ENCODE results near the gene TSPAN31. TPM values are rescaled to one million over a fixed set of nuclear protein-coding genes. Genes with fewer than 3 reads are reported as not detected.

TSPAN31 gene
- total and polyA plus RNA-seq, 8 donors = 10.1 to 46.8 (median 19.4) TPM

DNA sequence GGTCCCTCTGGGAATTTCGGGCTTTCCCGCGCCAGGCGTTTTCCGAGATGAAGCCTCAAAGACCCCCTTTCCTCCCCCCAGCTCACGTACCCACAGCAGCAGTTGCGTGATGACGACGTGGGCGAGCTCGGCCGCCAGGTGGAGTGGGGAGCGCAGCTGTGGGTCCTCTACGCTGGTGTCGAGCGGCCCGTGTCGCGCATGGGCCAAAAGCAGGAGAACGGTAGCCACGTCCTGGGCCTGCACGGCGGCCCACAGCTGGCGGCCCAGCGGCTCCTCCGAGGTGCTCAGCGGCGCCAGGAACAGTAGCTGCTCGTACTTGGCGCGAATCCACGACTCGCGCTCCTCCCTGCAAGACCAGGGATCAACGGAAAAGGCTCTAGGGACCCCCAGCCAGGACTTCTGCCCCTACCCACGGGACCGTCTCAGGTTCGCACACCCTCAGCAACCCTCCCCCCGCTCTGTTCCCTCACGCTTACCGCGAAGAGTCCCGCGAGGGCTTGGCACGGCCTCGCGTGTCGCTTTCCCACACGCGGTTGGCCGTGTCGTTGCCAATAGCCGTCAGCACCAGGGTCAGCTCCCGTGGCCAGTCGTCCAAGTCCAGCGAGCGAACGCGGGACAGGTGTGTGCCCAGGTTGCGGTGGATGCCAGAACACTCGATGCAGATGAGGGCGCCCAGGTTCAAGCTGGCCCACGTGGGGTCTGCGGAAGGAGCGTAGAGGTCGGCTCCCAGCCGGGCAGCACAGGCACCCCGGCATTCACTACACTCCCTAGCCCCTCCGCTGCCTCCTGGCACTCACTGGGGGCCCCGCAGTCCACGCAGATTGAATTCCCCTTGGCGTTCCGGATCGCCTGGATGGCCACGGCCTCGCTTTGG, 17.7 kb upstream of the TSPAN31 start:
- H3K9me3 ChIP-seq = no peaks in the 10 kb centered on the region
- peak; percentile 47 to 70 for DNase-seq
- peak overlapping the region; percentile 10 to 75 (median 67) for H3K27ac ChIP-seq
- intact Hi-C loops (cut with DNase I; ENCODE audit: low total_unique reads) = no loop called here
- peaks cover 0 to 72% (median 0%) of the 10 kb centered on the region in 3 donors for H3K27me3 ChIP-seq
- peaks cover 19 to 27% (median 22%) of the 10 kb centered on the region in 4 donors for H3K4me1 ChIP-seq
- peak overlapping the region; percentile 55 to 68 (median 60) for H3K4me3 ChIP-seq
- TF ChIP-seq POLR2A (IDR thresholded peaks at IDR 0.05) = no peak
- TF ChIP-seq, protein P1, sequence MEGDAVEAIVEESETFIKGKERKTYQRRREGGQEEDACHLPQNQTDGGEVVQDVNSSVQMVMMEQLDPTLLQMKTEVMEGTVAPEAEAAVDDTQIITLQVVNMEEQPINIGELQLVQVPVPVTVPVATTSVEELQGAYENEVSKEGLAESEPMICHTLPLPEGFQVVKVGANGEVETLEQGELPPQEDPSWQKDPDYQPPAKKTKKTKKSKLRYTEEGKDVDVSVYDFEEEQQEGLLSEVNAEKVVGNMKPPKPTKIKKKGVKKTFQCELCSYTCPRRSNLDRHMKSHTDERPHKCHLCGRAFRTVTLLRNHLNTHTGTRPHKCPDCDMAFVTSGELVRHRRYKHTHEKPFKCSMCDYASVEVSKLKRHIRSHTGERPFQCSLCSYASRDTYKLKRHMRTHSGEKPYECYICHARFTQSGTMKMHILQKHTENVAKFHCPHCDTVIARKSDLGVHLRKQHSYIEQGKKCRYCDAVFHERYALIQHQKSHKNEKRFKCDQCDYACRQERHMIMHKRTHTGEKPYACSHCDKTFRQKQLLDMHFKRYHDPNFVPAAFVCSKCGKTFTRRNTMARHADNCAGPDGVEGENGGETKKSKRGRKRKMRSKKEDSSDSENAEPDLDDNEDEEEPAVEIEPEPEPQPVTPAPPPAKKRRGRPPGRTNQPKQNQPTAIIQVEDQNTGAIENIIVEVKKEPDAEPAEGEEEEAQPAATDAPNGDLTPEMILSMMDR (IDR thresholded peaks at IDR 0.05) = peak in 4 of 7 experiments; percentile 13 to 35 (median 30)
- TF ChIP-seq POLR2AphosphoS5 (IDR thresholded peaks at IDR 0.05) = no peak
- 24 to 35% (median 30%) methylated on average over 50 to 76 of the region's 76 CpGs for WGBS, 5 donors
- H3K36me3 ChIP-seq = peaks cover 0 to 36% (median 5%) of the 10 kb centered on the region in 4 donors

DNA sequence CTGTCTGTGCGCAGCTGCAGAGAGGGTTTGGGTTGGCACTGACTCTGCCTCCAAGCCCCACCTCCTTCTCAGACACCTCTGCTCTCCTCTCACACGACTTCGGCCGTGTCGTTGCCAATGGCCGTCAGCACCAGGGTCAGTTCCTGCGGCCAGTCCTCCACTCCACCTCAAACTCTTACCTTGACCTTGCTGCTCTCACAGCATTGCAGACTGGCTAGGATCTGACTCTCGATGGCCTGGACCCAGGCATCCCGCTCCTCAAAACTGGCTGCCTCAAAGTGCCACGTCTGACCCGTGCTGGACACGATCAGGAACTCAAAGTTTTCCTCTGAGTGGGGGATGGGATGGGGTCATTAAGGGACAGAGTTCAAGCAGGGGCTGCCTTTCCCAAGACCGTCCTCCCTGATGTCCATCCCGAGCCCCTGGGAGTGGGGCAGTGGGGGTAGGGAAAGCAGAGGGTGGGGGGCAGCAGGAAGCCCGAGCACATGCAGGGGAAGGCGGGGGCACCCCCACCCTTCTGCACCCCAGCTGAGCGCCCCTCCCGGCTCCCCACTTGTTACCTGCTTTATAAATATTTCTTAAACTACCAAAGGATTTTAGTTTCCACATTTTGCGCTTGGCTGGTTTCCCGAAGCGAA, 17.0 kb upstream of the TSPAN31 start:
- peaks cover 0 to 42% (median 5%) of the 10 kb centered on the region in 4 donors for H3K36me3 ChIP-seq
- H3K27ac ChIP-seq = no peak overlapping the region
- H3K27me3 ChIP-seq = peaks cover 0 to 78% (median 0%) of the 10 kb centered on the region in 3 donors
- 43 to 58% (median 48%) methylated on average over 21 of the region's 21 CpGs for WGBS, 5 donors
- H3K4me1 ChIP-seq = peaks cover 19 to 27% (median 22%) of the 10 kb centered on the region in 4 donors
- H3K9me3 ChIP-seq = no peaks in the 10 kb centered on the region
- no peak overlapping the region for H3K4me3 ChIP-seq
- DNase-seq = peak in 1 of 2 donors; percentile 42
- intact Hi-C loops (cut with DNase I; ENCODE audit: low total_unique reads) = no loop called here
- TF ChIP-seq, protein P1 (IDR thresholded peaks at IDR 0.05) = no peak
- TF ChIP-seq POLR2A (IDR thresholded peaks at IDR 0.05) = no peak
- TF ChIP-seq EP300 (IDR thresholded peaks at IDR 0.05) = no peak
- no peak for TF ChIP-seq POLR2AphosphoS5 (IDR thresholded peaks at IDR 0.05)

DNA sequence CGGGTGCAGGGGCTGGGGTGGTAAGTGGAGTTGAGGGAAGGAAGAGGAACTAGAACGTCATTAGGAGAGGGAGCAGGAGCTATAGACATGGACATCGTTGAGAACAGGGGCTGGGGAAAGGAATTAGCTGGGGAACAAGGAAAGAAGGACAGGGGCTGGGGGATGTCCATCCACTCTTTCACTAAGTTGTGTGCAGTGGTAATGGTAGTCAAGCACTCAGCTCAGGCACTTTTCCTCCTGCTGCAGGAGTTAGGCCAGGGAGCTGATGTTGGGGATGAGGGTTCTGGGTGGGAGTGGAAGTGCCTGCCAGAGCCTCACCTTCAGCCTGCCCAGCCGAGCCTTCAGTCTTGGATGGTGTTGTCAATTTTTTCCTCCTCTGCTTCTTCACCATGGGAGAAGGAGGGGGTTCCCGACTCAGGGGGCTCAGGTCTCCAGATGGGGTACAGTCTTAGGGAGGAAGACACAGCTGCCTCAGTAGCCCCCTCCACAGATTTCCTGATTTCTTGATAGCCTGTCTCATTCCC, 15.5 kb upstream of the TSPAN31 start:
- Histone ChIP-seq H3K9me3 (no peaks in the 10 kb centered on the region), H3K27me3 (peaks cover 0 to 88% (median 0%) of the 10 kb centered on the region in 3 donors), H3K27ac (no peak overlapping the region), H3K36me3 (peaks cover 0 to 57% (median 6%) of the 10 kb centered on the region in 4 donors), H3K4me1 (peaks cover 19 to 27% (median 22%) of the 10 kb centered on the region in 4 donors), H3K4me3 (no peak overlapping the region)
- WGBS, 5 donors = 45 to 55% (median 51%) methylated on average over 5 of the region's 5 CpGs
- peak in 1 of 2 donors; percentile 1 for DNase-seq
- no peak for TF ChIP-seq EP300 (IDR thresholded peaks at IDR 0.05)
- TF ChIP-seq POLR2AphosphoS5 (IDR thresholded peaks at IDR 0.05) = no peak
- TF ChIP-seq, protein P1 (IDR thresholded peaks at IDR 0.05) = no peak
- TF ChIP-seq POLR2A (IDR thresholded peaks at IDR 0.05) = no peak
- intact Hi-C loops (cut with DNase I; ENCODE audit: low total_unique reads) = no loop called here

All from stomach (tissue), 9 donors.